Endothelial cell of umbilical vein (primary cell): Measurements from ENCODE around the gene TREML1. TPM values are rescaled to one million over a fixed set of nuclear protein-coding genes. Genes with fewer than 3 reads are reported as not detected.
"Not testable (repeated sequence)": the region's sequence is repeated elsewhere in the genome, so short reads cannot be mapped to it uniquely, and the experiment has no call there.

Source experiments
- BruUV-seq: library from RNA; stranded (reverse); fragments of 400-500 nt; replicated peaks from 2 replicates; lab custom pipeline; 2021; lab: Mats Ljungman, UMichigan
- CTCF ChIA-PET: fragments of 300-600, 350-600 bp; sonication (Branson Sonifier 250); formaldehyde crosslinking; loops from one replicate; lab custom pipeline; 2021; ENCODE audit warnings: antibody characterized with exemption, inconsistent platforms; lab: Charles Lee
- POLR2A ChIA-PET: fragments of 300-600, 350-600 bp; sonication (Branson Sonifier 250); formaldehyde crosslinking; loops from one replicate; lab custom pipeline; 2021; ENCODE audit warnings: antibody characterized with exemption, inconsistent platforms; lab: Charles Lee
- DNase-seq: peaks from one replicate; pipeline ENCODE4 v3.0.0-alpha.2; 2011; ENCODE audit warnings: low read depth, low spot score
- FAIRE-seq: peaks from 2 replicates; lab custom pipeline; 2011; peaks lifted over from hg19 to GRCh38; lab: Jason Lieb, UNC
- H2AFZ ChIP-seq: 2 replicates; pipeline ENCODE4 v1.6.0; 2012; ENCODE audit warnings: low read depth, low read length, control low read depth, inconsistent platforms
- H3K27ac ChIP-seq: 2 replicates; pipeline ENCODE4 v1.5.1; 2011; ENCODE audit warnings: low read depth, mild to moderate bottlenecking, control low read depth, low read length, moderate library complexity; ENCODE audit not compliant: insufficient read depth
- H3K27me3 ChIP-seq, 2 experiments: 2 replicates each; pipeline versions ENCODE4 v1.6.0 to v1.6.1; 2011; ENCODE audit warnings: low read length in 2 of 2, mixed read lengths in 1 of 2; ENCODE audit not compliant: control insufficient read depth in 2 of 2, insufficient read depth in 2 of 2
- H3K36me3 ChIP-seq, 2 experiments: 2 replicates in 1 of 2; 3 replicates in 1 of 2; pipeline ENCODE4 v1.5.1; 2011; ENCODE audit warnings: low read length in 2 of 2, mild to moderate bottlenecking in 1 of 2, moderate library complexity in 1 of 2; ENCODE audit not compliant: control insufficient read depth in 2 of 2, insufficient read depth in 2 of 2; ENCODE audit errors: extremely low read depth in 1 of 2
- H3K4me1 ChIP-seq: 3 replicates; pipeline ENCODE4 v1.5.1; 2011; ENCODE audit warnings: mild to moderate bottlenecking, low read length; ENCODE audit not compliant: control insufficient read depth, insufficient read depth; ENCODE audit errors: extremely low read depth
- H3K4me2 ChIP-seq: 2 replicates; pipeline ENCODE4 v1.6.1; 2011; ENCODE audit warnings: low read length, control low read depth, mixed read lengths; ENCODE audit not compliant: insufficient read depth
- H3K4me3 ChIP-seq, 3 experiments: fragments of 200-600 bp in 1 of 3; sonication (generic), shearing (Covaris generic) in 1 of 3; replicated peaks in 1 of 3; 2 replicates each; pipeline ENCODE4 v1.5.1; 2011 to 2016; ENCODE audit warnings: control low read depth in 3 of 3, low read length in 3 of 3, mild to moderate bottlenecking in 2 of 3, inconsistent platforms in 1 of 3, low read depth in 1 of 3, moderate library complexity in 1 of 3; ENCODE audit not compliant: insufficient read depth in 1 of 3
- H3K79me2 ChIP-seq: 2 replicates; pipeline ENCODE4 v1.6.0; 2012; ENCODE audit warnings: low read length, inconsistent platforms; ENCODE audit not compliant: control insufficient read depth, insufficient read depth
- H3K9ac ChIP-seq: replicated peaks from 2 replicates; pipeline ENCODE3; 2011; ENCODE audit warnings: low read length, control low read depth; ENCODE audit not compliant: insufficient read depth; ENCODE audit errors: extremely low read depth
- H3K9me1 ChIP-seq: replicated peaks from 3 replicates; pipeline ENCODE4 v1.6.0; 2011; ENCODE audit warnings: mild to moderate bottlenecking, low read length; ENCODE audit not compliant: control insufficient read depth, insufficient read depth; ENCODE audit errors: extremely low read depth
- H3K9me3 ChIP-seq: replicated peaks from 2 replicates; pipeline ENCODE4 v1.5.1; 2012; ENCODE audit warnings: low read length, inconsistent platforms; ENCODE audit not compliant: control insufficient read depth, insufficient read depth
- H4K20me1 ChIP-seq: replicated peaks from 2 replicates; pipeline ENCODE3; 2011; ENCODE audit warnings: mild to moderate bottlenecking, low read length; ENCODE audit not compliant: control insufficient read depth, insufficient read depth; ENCODE audit errors: extremely low read depth
- CTCF ChIP-seq, 2 donors: IDR thresholded peaks; 1 replicate in 1 of 2; 2 replicates in 1 of 2; pipeline ENCODE4 v1.5.1; 2011; ENCODE audit warnings: low read length in 2 of 2, mild to moderate bottlenecking in 2 of 2, moderate library complexity in 2 of 2, control low read depth in 1 of 2, inconsistent platforms in 1 of 2, low read depth in 1 of 2; ENCODE audit not compliant: insufficient read depth in 1 of 2; ENCODE audit errors: extremely low read depth in 1 of 2
- EZH2 ChIP-seq: IDR thresholded peaks from 2 replicates; pipeline ENCODE4 v1.6.1; 2012; ENCODE audit warnings: borderline replicate concordance, low read depth, mild to moderate bottlenecking, moderate library complexity, low read length, inconsistent platforms; ENCODE audit not compliant: severe bottlenecking
- FOS ChIP-seq: IDR thresholded peaks from 2 replicates; pipeline ENCODE4 v1.6.1; 2011; ENCODE audit warnings: mild to moderate bottlenecking, low read length, moderate library complexity, borderline replicate concordance; ENCODE audit not compliant: insufficient read depth
- GATA2 ChIP-seq: IDR thresholded peaks from 2 replicates; pipeline ENCODE4 v1.7.0; 2011; ENCODE audit warnings: low read depth, mild to moderate bottlenecking, moderate library complexity, mixed read lengths, low read length; ENCODE audit not compliant: insufficient read length, insufficient read depth
- JUN ChIP-seq: IDR thresholded peaks from 2 replicates; pipeline ENCODE4 v1.6.1; 2011; ENCODE audit warnings: borderline replicate concordance, low read depth; ENCODE audit not compliant: insufficient read length, insufficient read depth
- MAX ChIP-seq: IDR thresholded peaks from 2 replicates; pipeline ENCODE4 v1.6.1; 2011; ENCODE audit not compliant: insufficient read depth, insufficient read length
- MYC ChIP-seq: IDR thresholded peaks from one replicate; pipeline ENCODE4 v1.6.1; 2011; ENCODE audit warnings: mild to moderate bottlenecking, low read depth, low read length
- POLR2A ChIP-seq: IDR thresholded peaks from 2 replicates; pipeline ENCODE4 v1.6.1; 2012; ENCODE audit warnings: low read depth, mild to moderate bottlenecking, control low read depth, low read length
- POLR2AphosphoS5 ChIP-seq: IDR thresholded peaks from 2 replicates; pipeline ENCODE4 v1.6.1; 2012; ENCODE audit warnings: low read depth, mild to moderate bottlenecking, control low read depth, low read length, moderate library complexity; ENCODE audit not compliant: insufficient read depth
- dilution Hi-C: fragments of 300-500 bp; cut with MboI; formaldehyde crosslinking; loops from one replicate; pipeline ENCODE4 v1.15.0; 2019; ENCODE audit warnings: low sequenced_read_pairs; ENCODE audit not compliant: extremely low pct_ligation_motif_present
- intact Hi-C: fragments of 100-400 bp; cut with micrococcal nuclease; formaldehyde crosslinking; loops from one replicate; pipeline ENCODE4 v1.10.0; 2022
- polyA plus RNA-seq, 4 experiments: library from polyadenylated mRNA; depleted of rRNA in 3 of 4; stranded (reverse) in 3 of 4; unstranded in 1 of 4; fragments of >200 nt; gene quantifications; 2 replicates each; pipeline versions ENCODE4 v1.2.1 to v1.2.3, GENCODE V29; 2011 to 2012; ENCODE audit warnings: missing spikeins in 1 of 4
- total RNA-seq: library from RNA; stranded (reverse); gene quantifications from 2 replicates; pipeline ENCODE4 v1.2.3, GENCODE V29; 2021

The TREML1 gene
- total and polyA plus RNA-seq, 2 donors (not counting 3 experiments of a cell fraction or from before 2014, with no cell fraction given): not detected

- Histone ChIP-seq H3K4me3 (no peak overlapping the region), H4K20me1 (no peaks in the 10 kb centered on the region), H3K9me3 (no peaks in the 10 kb centered on the region), H3K27ac (no peak overlapping the region), H3K36me3 (no peaks in the 10 kb centered on the region), H2AFZ (no peak overlapping the region), H3K27me3 (no peaks in the 10 kb centered on the region), H3K79me2 (no peaks in the 10 kb centered on the region), H3K4me2 (no peak overlapping the region), H3K4me1 (no peaks in the 10 kb centered on the region), H3K9me1 (no peaks in the 10 kb centered on the region), H3K9ac (no peak overlapping the region)
- BruUV-seq: no TSS peak
- dilution Hi-C loops: no loop called here
- intact Hi-C loops: loop anchor here (2.0 kb wide), 1 partner anchor 129 kb away; no protein-coding TSS in a partner anchor
- POLR2A ChIA-PET: no interaction called here
- no peak for DNase-seq
- FAIRE-seq: no peak
- CTCF ChIA-PET: interaction anchor here (2.7 kb wide), 1 partner anchor 8 kb away, joined by 23 read pairs; no protein-coding TSS in a partner anchor
- TF ChIP-seq POLR2AphosphoS5 (no peak), EZH2 (no peak), MYC (no peak), FOS (no peak), POLR2A (no peak), MAX (no peak), CTCF (IDR thresholded peaks at IDR 0.05; ENCODE audit: extremely low read depth in 1 of 2, insufficient read depth in 1 of 2, low read depth in 1 of 2, low read length in 2 of 2) (no peak), GATA2 (no peak), JUN (no peak)
Observed at GRCh38 chr6:41189967-41190366, 35.8 kb upstream of the TREML1 start.

GRCh38 chr6:41189046-41189445, 34.9 kb upstream of the TREML1 start:
- H4K20me1 ChIP-seq, H3K9me1 ChIP-seq, H3K9me3 ChIP-seq, H3K27ac ChIP-seq, FAIRE-seq, H3K4me2 ChIP-seq, BruUV-seq, DNase-seq, H3K79me2 ChIP-seq, H3K27me3 ChIP-seq, POLR2A ChIA-PET, intact Hi-C loops, H3K4me3 ChIP-seq, H3K9ac ChIP-seq, H2AFZ ChIP-seq, H3K36me3 ChIP-seq, CTCF ChIA-PET, H3K4me1 ChIP-seq, dilution Hi-C loops: not testable (repeated sequence)
